Occipital lobe (tissue), 2 donors: ENCODE data around the gene WFDC2. TPM values are rescaled to one million over a fixed set of nuclear protein-coding genes. Genes with fewer than 3 reads are reported as not detected.

Experiments
- DNase-seq: peaks from one replicate; lab custom pipeline; 2025; lab: John Stamatoyannopoulos, UW
- total RNA-seq: library from RNA; depleted of rRNA; stranded (reverse); fragments of >200 nt; gene quantifications from one replicate; pipeline ENCODE4 v1.2.3, GENCODE V29; 2014

The WFDC2 gene, protein sequence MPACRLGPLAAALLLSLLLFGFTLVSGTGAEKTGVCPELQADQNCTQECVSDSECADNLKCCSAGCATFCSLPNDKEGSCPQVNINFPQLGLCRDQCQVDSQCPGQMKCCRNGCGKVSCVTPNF
- total RNA-seq: 3.4 TPM

DNA sequence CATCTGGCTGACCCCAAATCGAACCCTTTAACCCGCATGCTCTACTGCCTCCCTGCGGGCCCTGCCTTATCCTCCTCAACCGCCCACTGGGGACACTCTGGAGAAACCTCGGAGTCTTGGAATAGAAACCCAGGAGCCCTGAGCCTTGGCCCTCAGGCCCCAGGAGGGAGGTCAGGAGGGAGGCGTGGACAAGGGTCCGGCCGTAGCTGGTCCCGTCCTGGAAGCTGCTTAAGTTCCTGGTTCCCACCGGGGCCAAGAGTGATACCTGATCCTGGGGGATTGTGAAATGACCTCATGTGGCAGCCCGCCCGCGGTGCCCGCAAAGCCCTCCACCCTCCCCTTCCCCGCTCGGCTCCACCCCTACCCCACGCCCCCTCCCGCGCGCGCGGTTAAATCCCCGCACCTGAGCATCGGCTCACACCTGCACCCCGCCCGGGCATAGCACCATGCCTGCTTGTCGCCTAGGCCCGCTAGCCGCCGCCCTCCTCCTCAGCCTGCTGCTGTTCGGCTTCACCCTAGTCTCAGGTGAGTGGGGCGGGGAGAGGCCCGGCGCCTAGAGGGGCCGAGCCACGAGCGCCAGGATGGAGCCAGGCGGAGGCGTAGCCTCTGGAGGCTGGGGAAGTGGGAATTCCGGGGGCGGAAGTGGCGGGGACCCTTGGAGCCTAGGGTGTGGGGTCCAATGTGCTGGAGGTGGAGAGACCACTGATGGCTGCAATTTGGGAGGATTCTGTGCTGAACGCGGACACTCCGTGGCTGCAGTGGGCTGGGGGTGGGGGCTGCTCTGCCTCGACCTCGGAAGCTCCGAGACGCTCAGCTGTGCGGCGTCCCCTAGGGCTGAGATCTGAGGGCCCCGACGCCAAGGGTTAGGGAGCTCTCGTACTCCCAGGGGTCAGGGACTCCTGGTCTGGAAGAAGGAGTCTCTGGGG lies at the start of gene WFDC2:
TSS of gene WFDC2 (plus strand) at position 418 of the 926 bp plus-strand sequence. CDS start at position 447, 29 bp downstream.
- no peak for DNase-seq

DNA sequence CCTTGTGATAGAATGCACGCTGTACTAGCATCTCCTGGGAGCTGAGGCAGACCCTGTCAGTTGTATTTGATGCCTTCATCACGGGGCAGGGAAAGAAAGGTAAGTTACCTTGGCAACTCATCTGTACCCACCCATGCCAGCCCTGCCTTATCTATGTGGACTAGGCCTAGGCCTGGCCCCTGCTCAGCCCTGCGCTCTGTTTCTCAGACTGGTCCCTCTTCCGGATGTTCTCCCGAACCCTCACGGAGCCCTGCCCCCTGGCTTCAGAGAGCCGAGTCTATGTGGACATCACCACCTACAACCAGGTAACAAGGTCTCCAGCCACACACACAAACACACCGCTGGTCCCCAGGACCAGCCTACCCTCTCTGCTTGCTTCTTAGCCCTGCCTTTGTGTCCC lies 49.4 kb upstream of the WFDC2 start:
- no peak for DNase-seq

DNA sequence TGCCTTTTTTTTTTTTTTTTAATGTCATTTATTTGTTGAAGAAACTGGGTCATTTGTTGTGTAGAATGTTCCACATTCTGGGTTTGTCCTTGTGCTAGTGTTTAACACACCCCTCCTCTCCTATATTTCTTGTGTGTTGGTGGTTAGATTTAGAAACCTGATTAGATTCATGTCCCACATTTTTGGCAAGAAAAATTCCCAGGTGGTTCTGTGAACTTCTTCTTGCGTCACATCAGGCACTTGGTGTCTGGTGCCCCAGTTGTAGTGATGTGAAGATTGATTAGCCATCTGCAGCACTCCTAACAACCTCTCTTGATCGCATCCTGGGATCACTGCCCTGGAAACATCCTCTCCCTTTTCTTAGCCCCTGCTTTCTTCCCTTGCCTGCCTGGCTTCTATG lies 45.9 kb upstream of the WFDC2 start:
- no peak for DNase-seq

DNA sequence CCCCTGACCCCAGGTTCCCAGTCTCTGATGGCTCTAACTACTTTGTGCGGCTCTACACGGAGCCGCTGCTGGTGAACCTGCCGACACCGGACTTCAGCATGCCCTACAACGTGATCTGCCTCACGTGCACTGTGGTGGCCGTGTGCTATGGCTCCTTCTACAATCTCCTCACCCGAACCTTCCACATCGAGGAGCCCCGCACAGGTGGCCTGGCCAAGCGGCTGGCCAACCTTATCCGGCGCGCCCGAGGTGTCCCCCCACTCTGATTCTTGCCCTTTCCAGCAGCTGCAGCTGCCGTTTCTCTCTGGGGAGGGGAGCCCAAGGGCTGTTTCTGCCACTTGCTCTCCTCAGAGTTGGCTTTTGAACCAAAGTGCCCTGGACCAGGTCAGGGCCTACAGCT lies 44.0 kb upstream of the WFDC2 start:
- no peak for DNase-seq

DNA sequence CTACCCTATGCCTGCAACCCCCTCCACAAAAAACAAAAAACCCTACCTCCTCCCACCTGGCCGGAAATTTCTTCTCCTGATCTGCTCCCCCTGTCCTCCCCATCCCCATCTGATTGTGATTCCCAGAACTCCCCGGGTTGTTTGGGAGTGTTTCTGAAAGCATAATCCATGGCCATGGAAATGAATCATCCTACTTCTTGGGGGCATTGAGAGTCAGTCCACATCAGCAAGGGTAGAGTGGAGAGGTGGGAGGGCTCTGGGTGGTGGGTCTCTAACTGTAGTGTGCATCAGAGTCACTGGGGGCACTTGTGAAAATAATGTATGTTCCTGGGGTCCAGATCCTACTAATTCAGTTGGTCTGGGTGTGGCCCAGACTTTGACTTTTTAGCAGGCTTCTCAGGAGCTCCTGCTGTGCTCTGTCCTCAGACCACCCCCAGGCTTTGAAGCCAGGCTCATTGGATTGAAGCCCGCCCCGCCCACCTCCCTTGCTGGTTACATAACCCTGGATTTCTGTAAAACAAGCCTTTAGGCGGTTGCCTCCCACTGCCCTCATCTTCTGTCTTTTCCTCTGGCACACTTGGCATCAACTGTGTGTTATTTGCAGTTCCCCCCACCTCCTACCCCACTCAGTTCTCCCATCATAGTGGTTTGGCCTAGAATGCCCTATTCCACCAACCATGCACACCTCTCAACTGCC lies 43.1 kb upstream of the WFDC2 start:
- DNase-seq: peak; percentile 27

DNA sequence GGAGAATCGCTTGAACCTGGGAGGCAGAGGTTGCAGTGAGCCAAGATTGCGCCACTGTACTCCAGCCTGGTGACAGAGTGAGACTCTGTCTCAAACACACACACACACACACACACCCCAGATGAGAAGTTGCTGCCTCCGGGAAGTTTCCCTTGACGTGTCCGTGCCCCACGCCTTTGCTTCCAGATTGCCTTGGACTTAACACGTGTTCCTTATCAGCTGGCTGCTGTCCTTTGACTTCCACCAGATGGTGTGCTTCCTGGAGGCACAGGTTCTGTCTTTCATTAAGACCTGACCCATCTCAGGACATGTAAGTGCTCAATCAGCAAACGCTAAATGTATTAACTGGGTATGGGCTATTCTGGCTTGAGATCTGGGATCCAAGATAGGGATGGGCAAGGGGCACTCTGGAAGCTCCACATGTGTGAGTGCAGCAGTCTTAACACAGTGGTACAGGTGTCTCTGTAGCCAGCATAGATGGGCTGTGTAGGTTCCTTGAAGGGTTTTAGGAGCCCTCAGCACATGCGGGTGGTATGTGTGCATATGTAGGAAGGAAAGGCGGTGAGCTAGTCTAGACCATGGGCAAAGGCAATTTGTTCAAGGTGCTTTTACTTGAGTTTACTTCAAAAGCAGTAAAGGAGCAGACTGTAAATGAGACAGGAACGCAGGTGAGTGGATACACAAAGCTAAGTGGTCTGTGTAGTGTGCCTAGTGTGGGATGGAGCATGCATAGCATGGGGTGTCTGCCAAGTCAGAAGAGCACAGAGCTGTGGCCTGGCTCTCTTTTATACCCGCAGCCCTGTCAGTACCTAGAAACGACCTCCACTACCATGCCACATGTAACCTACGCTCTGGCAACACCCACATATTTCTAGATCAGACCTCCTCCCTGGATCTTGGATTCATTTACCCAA lies 42.1 kb upstream of the WFDC2 start:
- DNase-seq: no peak

DNA sequence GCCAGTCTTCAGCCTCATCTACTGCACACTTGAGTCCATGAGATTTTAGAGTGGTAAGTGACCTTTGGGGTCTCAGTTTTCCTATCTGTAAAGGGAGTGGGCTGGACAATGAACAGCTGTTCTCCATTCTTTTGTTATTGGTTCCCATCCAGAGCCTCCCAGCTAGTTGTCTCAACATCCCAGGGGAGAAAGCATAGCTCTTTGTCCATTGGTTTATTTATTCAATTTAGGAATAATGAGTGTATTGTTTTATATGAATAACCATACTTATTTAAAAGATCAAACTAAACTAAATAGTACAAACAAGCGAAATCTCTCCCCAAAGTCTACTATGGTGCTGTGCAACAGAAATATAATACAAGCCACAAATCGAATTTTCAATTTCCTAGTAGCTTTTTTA lies 39.9 kb upstream of the WFDC2 start:
- no peak for DNase-seq

DNA sequence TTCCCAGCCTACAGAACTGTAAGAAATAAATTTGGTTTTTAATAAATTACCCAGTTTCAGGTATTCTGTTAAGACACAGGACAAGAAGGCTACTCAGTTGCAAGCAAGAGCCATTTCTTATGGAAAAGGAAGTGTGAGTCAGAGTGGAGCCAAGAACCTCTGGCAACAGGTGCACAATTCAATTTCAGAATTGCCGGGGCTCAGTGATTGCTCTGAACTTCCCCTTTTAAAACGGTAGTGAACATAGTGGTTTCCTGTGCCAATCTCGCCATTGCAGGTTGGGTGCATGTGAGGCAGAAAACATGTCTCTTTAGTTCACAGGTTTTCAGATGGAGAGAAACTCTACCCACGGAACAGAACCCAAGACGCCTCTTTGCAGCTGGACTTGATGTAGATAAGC lies 37.3 kb upstream of the WFDC2 start:
- no peak for DNase-seq

DNA sequence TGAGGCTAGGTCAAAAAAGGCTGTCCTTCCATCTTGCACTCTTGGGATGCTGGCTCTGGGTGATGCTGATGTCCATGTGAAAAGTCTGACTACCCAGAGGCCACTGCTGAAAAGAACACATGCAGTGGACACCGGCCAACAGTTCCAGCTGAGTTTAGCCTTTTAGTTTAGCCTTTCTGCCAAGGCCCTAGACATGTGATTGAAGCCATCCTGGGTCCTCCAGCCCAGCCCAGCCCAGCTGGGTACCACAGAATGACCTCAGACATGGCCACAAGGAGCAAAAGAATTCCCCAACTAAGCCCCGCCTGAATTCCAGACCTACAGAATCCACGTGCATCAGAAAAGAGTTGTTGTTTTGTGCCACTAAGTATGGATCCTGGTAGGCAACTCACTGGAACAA lies 36.2 kb upstream of the WFDC2 start:
- peak; percentile 82 for DNase-seq

DNA sequence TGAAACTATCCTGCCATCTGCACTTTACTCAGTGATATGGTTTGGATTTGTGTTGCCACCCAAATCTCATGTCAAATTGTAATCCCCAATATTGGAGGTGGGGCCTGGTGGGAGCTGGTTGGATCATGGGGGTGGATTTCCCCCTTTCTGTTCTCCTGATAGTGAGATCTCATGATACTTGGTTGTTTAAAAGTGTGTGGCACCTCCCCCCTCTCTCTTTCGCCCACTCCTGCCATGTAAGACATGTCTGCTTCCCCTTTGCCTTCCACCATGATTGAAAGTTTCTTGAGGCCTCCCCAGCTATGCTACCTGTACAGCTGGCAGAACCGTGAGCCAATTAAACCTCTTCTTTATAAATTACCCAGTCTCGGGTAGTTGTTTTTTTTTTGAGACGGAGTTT lies 35.6 kb upstream of the WFDC2 start:
- DNase-seq: no peak

DNA sequence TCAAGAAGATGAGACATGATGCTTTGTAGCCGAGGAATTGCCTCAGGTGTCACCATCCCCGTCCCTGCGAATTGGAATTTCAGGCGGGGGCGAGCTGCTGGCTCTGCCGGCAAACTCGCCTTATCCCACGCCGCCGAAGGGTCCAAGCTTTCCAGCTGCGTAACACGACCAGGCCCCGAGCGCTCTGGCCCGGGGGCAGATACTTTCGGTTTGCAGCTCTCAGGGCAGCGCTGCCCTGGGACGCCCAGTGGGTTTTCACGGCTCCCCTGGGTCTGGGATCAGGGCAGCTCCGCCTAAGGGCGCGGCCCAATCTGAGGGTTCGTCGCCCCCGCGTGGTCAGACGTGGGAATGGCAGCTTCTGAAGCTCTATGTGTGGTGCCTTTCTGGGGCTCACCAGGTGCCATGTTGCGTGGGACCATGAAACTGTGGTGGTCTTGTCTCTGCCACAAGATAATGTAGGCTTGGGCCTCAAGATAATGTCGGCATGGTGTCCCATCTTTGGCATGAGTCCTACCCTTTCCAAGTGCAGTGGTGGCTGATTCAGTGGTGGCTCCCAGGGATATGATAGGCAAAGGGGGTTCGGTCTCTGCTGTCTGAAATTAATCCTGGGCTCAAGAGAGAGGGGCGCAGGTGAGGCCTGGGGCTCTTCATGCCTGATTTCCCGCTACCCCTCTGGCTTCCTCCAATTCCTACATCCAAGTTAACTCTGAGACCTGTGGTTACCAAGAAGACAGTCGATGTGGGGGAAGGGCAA lies 32.6 kb upstream of the WFDC2 start:
- peak; percentile 83 for DNase-seq

DNA sequence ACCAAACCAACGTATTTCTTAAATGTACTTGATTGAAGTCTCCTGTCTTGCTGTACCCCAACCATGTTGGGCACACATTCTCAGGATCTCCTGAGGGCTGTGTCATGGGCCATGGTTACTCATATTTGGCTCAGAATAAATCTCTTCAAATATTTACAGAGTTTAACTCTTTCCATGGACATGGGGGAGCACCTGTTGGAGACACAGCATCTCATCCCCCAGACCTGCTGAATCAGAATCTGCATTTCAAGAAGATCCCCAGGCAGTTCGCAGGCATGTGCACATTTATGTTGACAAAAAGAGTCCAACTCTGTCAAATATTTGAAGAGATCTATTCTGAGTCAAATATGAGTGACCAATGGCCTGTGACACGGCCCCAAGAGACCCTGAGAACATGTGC lies 29.1 kb upstream of the WFDC2 start:
- no peak for DNase-seq

DNA sequence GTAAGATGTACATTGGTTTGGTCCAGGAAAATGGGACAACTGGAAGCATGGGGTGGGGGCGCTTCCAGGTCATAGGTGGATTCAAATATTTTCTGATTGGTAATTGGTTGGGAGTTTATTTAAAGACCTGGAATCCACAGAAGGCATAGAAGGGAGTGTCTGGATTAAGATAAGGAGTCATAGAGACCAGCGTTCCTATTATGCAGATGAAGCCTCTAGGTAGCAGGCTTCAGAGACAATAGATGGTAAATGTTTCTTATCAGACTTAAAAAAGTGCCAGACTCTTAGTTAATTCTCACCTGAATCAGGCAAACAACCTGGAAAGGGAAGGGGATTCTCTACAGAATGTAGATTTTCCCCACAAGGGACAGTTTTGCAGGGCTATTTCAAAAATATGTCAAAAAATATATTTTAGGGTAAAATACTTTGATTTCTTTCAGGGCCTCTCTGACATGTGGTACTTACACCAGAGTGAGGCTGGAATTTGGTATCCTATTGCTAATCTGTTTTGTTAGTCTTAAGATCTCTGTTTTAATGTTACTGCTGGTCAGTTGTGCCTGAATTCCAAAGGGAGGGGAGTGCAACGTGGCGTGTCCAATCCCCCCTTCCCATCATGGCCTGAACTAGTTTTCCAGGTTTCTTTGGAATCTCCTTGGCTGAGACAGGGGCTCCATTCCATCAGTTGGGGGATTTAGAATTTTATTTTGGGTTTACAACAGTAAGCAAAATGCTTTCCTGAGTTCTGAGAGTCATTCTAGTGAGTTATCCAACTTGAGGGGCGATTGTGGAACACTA lies 28.5 kb upstream of the WFDC2 start:
- DNase-seq: no peak

DNA sequence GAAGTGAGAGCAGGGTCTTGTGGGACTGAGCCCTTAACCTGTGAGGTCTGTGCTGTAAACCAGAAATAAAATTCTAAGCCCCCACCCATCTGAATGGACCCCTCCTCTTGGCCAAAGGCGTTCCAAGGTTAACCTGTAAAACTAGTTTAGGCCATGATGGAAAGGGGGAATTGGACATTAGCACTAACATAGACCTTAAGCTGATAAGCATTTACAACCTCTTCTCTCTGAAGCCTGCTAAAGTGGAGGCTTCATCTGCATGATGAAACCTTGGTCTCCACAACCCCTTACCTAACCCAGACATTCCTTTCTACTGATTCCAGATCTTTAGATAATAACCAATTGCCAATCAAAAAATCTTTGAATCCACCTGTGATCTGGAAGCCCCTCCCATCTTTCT lies 27.8 kb upstream of the WFDC2 start:
- no peak for DNase-seq

DNA sequence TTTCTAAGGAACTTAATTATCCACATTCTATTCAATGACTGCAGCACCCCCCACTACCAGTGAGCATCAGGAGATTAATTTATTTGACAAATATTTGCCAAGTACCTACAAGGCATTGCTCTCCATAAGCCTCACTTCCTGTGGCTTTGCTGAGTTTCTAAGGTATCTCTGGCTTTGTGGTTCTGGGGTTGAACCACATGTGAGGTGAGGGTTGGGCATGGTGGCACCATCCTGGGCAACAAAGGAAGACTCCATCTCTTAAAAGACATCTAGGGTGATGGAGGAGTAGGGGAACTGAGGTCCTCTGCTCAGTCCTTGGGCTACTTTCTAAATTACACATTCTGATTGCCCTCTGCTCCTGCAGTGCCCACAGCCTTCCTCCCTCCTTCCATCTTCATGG lies 25.5 kb upstream of the WFDC2 start:
- no peak for DNase-seq

DNA sequence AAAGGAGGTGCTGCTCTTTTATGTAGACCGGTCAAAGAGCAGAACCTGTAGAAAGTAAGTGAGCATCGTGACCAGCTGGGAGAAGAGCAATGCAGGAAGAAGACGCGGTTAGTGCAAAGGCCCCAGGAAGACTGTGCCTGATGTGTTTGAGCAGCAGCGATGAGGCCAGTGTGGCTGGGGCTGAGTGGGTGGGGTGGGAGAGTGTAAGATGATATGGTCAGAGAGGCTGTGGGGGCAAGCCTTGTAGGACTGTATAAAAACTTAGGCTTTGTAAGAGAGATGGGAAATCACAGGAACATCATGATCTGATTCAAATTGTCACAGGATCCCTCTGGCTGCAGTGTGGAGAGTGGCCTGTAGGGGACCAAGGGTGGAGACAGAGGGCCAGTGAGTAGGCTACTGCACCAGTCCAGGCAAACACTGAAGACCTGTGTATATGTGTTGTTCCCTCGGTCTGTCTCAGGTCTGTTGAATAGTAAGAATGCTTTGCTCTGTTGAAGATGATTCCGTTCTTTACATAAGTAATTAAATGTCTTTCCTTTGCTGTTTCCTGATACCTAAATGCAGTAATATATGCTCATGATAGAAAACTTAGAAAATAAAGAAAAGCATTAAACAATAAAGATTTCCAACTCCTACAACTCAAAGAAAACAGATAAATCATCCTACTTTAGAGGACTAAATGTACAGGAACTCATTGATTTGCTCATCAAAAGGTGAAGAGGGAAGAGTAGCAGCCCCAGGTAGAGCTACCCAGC lies 23.6 kb upstream of the WFDC2 start:
- no peak for DNase-seq

DNA sequence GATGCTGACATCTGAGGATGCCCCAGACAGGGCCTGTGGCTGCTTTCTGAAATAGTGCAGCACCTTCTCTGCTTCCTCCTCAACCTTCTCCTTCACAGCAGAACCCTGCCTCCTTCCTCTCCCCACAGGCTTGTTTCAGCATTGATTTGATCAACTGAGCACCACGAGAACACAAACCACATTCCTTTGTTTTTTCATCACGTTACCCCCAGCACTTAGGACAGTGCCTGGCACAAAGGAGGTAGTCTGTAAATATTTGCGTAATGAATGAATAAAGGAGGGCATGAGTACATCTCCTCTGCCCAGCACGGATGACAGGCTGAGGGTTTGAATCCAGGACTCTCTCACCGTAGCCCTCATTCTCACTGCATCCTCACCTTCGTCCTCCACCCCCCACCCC lies 21.3 kb upstream of the WFDC2 start:
- no peak for DNase-seq

DNA sequence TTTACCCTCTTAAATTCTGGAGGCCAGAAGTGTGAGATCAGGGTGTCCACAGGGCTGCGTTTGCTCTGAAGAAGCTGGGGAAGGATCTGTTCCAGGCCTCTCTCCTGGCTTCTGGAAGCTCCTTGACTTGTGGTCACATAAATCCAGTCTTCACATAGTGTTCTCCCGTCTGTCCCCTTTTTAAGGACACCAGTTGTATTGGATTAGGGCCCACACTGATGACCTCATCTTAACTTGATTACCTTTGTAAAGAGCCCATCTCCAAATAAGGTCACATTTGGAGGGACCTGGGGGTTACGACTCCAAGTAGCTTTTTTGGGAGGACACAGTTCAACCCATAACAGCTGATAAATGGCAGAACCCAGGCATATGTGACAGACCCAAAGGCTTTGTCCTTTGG lies 20.0 kb upstream of the WFDC2 start:
- no peak for DNase-seq
